HFFc6 (cell line): Measurements from ENCODE around the gene UBASH3A. TPM values are rescaled to one million over a fixed set of nuclear protein-coding genes. Genes with fewer than 3 reads are reported as not detected.

Source experiments
- DNase-seq: peaks from one replicate; pipeline ENCODE4 v3.0.0-alpha.2; 2018
- H3K27ac Mint-ChIP-seq: 2 replicates; pipeline ENCODE4 v1.8.0; 2020; ENCODE audit warnings: mild to moderate bottlenecking, mixed read lengths
- H3K27me3 Mint-ChIP-seq: 2 replicates; pipeline ENCODE4 v1.8.0; 2021; ENCODE audit warnings: mild to moderate bottlenecking, moderate library complexity, mixed read lengths; ENCODE audit not compliant: insufficient read depth
- H3K36me3 Mint-ChIP-seq: 2 replicates; pipeline ENCODE4 v1.8.0; 2021; ENCODE audit warnings: low read depth, mixed read lengths
- H3K4me1 Mint-ChIP-seq: 2 replicates; pipeline ENCODE4 v1.8.0; 2020; ENCODE audit warnings: low read depth, mixed read lengths
- H3K4me3 Mint-ChIP-seq: 2 replicates; pipeline ENCODE4 v1.8.0; 2020; ENCODE audit warnings: mild to moderate bottlenecking, moderate library complexity, mixed read lengths
- H3K9me3 Mint-ChIP-seq: 2 replicates; pipeline ENCODE4 v1.8.0; 2020; ENCODE audit warnings: mild to moderate bottlenecking, mixed read lengths
- CTCF ChIP-seq: fragments of 200-600 bp; sonication (generic); IDR thresholded peaks from 2 replicates; pipeline ENCODE4 v1.5.0; 2021; ENCODE audit warnings: antibody characterized with exemption, mild to moderate bottlenecking
- total RNA-seq, 6 experiments: library from RNA; stranded (reverse); fragmentation: NEBNext Ultra II Directional; extraction: Animal tissue kit (Norgen Biotek cat#: 25700); gene quantifications; 2 replicates in 1 of 6; 3 replicates in 5 of 6; pipeline ENCODE4 v1.2.3, GENCODE V29; 2021

Gene UBASH3A
- total RNA-seq, 6 experiments from 2014 or later: not detected

DNA sequence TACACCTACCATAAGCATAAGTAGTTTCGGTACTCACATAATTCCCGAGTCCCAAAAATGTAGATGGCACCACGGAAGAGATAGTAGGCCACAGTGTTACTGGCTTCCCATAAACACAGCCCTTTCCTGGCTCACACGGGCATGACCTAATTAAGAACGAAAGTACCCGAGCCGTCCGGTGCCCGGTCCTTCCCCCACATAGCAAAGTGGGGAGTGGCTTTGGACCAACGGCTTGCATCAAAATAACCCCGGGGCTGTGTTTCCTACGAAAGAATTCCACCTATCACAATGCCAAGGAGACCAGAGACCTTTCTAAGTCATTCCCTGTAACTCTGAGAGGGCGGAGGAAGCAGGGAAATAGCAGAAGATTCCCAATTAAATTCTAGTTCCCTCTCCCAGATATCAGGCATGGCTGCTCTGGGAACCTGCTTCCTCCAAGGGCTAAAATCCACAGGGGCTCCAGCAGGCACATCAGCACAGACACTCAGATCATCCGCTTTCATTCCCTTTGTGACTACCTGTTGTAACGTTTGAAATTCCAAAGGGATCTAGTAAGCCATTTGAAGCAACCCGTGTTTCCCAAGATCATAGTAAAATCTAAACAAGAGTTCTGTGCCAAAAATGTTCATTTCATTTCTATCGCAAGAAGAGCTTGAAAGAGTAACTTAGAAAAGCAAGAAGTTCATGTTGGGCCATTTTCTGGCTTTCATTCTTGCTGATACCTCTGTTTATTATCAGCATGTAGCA lies 7.6 kb upstream of the UBASH3A start, which contains the start of gene TMPRSS3:
TMPRSS3 (minus strand) TSS at position 148 of the 747 bp plus-strand sequence. CDS start 635 bp downstream, outside the sequence.
- no peak for TF ChIP-seq CTCF
- DNase-seq: no peak
- Mint-ChIP-seq H3K4me1 (no peaks in the 10 kb centered on the region), H3K4me3 (no peak within 1 kb of the TSS), H3K36me3 (peaks cover 9% of the 10 kb centered on the region; the same call in 1 of the 2 replicates), H3K27ac (no peak within 1 kb of the TSS), H3K27me3 (no peaks in the 10 kb centered on the region), H3K9me3 (peaks cover 62% of the 10 kb centered on the region)

- Mint-ChIP-seq H3K27me3 (no peaks in the 10 kb centered on the region), H3K4me3 (no peak overlapping the region), H3K27ac (no peak overlapping the region)
These were observed 6.6 kb upstream of the UBASH3A start for GRCh38 chr21:42396799-42397745.

DNA sequence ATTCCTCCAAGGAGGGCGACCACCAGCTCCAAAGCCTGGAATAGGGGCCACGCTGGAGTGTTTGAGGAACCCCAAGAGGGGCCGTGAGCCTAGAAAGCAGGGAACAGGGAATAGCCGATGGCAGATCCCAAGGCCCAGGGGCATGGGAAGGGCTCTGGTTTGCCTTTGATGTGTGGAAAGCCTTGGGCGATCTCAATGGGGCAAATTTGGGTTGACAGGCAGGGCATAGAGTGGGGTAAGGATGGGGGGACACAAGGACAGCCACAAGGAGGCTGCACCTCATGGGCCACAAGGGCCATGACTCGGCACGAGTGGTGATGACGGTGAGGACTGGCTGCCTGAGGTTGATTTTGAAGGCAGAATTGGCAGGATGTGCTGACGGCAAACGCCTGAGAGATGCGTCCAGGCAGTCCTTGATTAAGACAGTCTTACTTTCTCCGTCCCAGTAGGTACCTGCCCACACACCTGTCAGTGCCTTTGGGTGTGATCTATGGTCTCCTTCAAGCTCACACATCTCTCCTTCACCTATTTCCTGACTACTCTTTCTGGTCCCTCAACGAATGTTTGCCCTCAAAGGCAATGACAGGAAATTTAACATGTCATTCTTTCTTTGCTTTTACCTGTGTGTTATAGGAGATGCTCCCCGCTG lies 5.8 kb upstream of the UBASH3A start:
- DNase-seq: no peak
- no peak overlapping the region for H3K4me3 Mint-ChIP-seq
- peaks cover 62% of the 10 kb centered on the region for H3K9me3 Mint-ChIP-seq
- no peak for TF ChIP-seq CTCF
- H3K4me1 Mint-ChIP-seq: no peaks in the 10 kb centered on the region
- H3K36me3 Mint-ChIP-seq: 0 out of 2 replicates have a peak, but pooled peaks cover 4% of the 10 kb centered on the region
- no peak overlapping the region for H3K27ac Mint-ChIP-seq
- H3K27me3 Mint-ChIP-seq: no peaks in the 10 kb centered on the region

More at GRCh38 chr21:42396799-42397745, 6.6 kb upstream of the UBASH3A start:
- peaks cover 63% of the 10 kb centered on the region for H3K9me3 Mint-ChIP-seq
- peaks cover 6% of the 10 kb centered on the region; the same call in 1 of the 2 replicates for H3K36me3 Mint-ChIP-seq
- no peak for DNase-seq
- no peaks in the 10 kb centered on the region for H3K4me1 Mint-ChIP-seq
- TF ChIP-seq CTCF: no peak

DNA sequence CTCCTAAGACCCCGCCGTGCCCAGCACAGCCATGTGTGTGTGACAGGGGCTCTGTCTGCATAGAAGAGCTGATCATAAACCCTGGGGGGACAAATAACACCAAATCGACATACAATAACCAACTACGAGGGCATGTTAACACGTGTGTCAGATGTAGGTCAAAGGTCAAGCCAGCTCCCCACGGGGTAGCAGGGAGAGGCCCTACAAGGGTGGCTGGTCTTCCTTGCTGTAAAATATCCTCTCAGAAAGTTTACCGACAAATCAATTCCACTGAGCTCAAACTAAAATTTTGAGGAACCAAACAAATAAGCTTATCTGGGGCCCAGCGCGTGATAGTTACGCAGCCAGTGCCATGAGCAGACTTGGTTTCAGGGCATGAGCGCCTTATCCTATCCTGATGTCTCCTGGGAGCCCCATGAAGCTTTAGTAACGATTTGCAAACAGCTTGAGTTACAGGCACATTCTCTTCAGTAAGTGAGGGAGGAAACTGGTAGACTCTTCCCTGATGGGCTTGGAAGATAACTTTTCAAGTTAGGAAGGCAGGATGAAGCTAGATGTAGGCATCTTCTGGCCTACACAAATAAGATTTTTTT lies 5.2 kb upstream of the UBASH3A start:
- Mint-ChIP-seq H3K36me3 (0 out of 2 replicates have a peak, but pooled peaks cover 4% of the 10 kb centered on the region), H3K4me1 (no peaks in the 10 kb centered on the region), H3K4me3 (no peak overlapping the region), H3K27ac (no peak overlapping the region), H3K27me3 (no peaks in the 10 kb centered on the region), H3K9me3 (peaks cover 62% of the 10 kb centered on the region)
- no peak for TF ChIP-seq CTCF
- no peak for DNase-seq

GRCh38 chr21:42400525-42400924 lies 3.2 kb upstream of the UBASH3A start:
- H3K27ac Mint-ChIP-seq: no peak overlapping the region

More at GRCh38 chr21:42400525-42400924, 3.2 kb upstream of the UBASH3A start:
- TF ChIP-seq CTCF: no peak
- Mint-ChIP-seq H3K27me3 (no peaks in the 10 kb centered on the region), H3K36me3 (0 out of 2 replicates have a peak, but pooled peaks cover 4% of the 10 kb centered on the region), H3K4me3 (no peak overlapping the region), H3K9me3 (peaks cover 55% of the 10 kb centered on the region), H3K4me1 (no peaks in the 10 kb centered on the region)
- DNase-seq: no peak
